ENCODE measurements around the gene MECR. TPM values are rescaled to one million over a fixed set of nuclear protein-coding genes. Genes with fewer than 3 reads are reported as not detected.

MECR gene
- total RNA-seq, 1 experiment from 2014 or later: 32.4 TPM

- peak; percentile 97 for DNase-seq (ENCODE audit: low read depth)
These were observed 28.0 kb downstream of the MECR start for GRCh38 chr1:29202584-29203340.

- no peak for DNase-seq (ENCODE audit: low read depth)
These were observed 28.7 kb downstream of the MECR start for GRCh38 chr1:29202053-29202452.

- no peak for DNase-seq (ENCODE audit: low read depth)
These were observed 29.1 kb downstream of the MECR start for GRCh38 chr1:29201595-29202051.

GRCh38 chr1:29200906-29201594 is 29.7 kb downstream of the MECR start:
- DNase-seq (ENCODE audit: low read depth): no peak

GRCh38 chr1:29197993-29198392 is 32.7 kb downstream of the MECR start:
- no peak for DNase-seq (ENCODE audit: low read depth)

- peak; percentile 38 for DNase-seq (ENCODE audit: low read depth)
These were observed 33.2 kb downstream of the MECR start for GRCh38 chr1:29197590-29197924.

GRCh38 chr1:29196863-29197589 is 33.7 kb downstream of the MECR start:
- DNase-seq (ENCODE audit: low read depth): peak; percentile 79

GRCh38 chr1:29195881-29196291 is 34.8 kb downstream of the MECR start:
- DNase-seq (ENCODE audit: low read depth): peak; percentile 87

- no peak for DNase-seq (ENCODE audit: low read depth)
These were observed 36.8 kb downstream of the MECR start for GRCh38 chr1:29193879-29194455.

GRCh38 chr1:29190718-29191117 is 40.0 kb downstream of the MECR start:
- no peak for DNase-seq (ENCODE audit: low read depth)

- no peak for DNase-seq (ENCODE audit: low read depth)
These were observed 44.0 kb downstream of the MECR start for GRCh38 chr1:29186707-29187106.

- no peak for DNase-seq (ENCODE audit: low read depth)
These were observed 44.5 kb downstream of the MECR start for GRCh38 chr1:29186252-29186651.

GRCh38 chr1:29183287-29183686 is 47.4 kb downstream of the MECR start:
- no peak for DNase-seq (ENCODE audit: low read depth)

- peak; percentile 97 for DNase-seq (ENCODE audit: low read depth)
These were observed 49.1 kb downstream of the MECR start, which contains the start of gene SRSF4 for GRCh38 chr1:29181413-29182225. TSS of gene SRSF4 (minus strand) at chr1:29181900. CDS start at chr1:29181752, 148 bp downstream.

GRCh38 chr1:29180497-29181412 is 50.0 kb downstream of the MECR start:
- DNase-seq (ENCODE audit: low read depth): peak; percentile 38

- DNase-seq (ENCODE audit: low read depth): no peak
These were observed 51.0 kb downstream of the MECR start for GRCh38 chr1:29179641-29180184.

- DNase-seq (ENCODE audit: low read depth): no peak
These were observed 53.6 kb downstream of the MECR start for GRCh38 chr1:29177022-29177705.

- DNase-seq (ENCODE audit: low read depth): no peak
These were observed 54.2 kb downstream of the MECR start for GRCh38 chr1:29176576-29176975.

- DNase-seq (ENCODE audit: low read depth): no peak
These were observed 58.3 kb downstream of the MECR start for GRCh38 chr1:29172415-29172939.

All from LHCN-M2 (cell line).